Liver (tissue), 9 donors: ENCODE data around the gene RSPRY1. TPM values are rescaled to one million over a fixed set of nuclear protein-coding genes. Genes with fewer than 3 reads are reported as not detected.
A peak's percentile ranks its signal among the peaks of the same experiment; 100 is the strongest.

ENCODE experiments used
- DNase-seq: peaks from one replicate; pipeline ENCODE4 v3.0.0-alpha.2; 2017; ENCODE audit warnings: low spot score
- H3K27ac ChIP-seq, 2 donors: one replicate each; pipeline ENCODE4 v1.7.0; 2013; ENCODE audit warnings: inconsistent platforms in 2 of 2, low read length in 2 of 2, control low read depth in 1 of 2, low read depth in 1 of 2, mild to moderate bottlenecking in 1 of 2
- H3K27me3 ChIP-seq, 4 donors: one replicate each; pipeline versions ENCODE4 v1.6.1 to v1.7.0; 2013; ENCODE audit warnings: low read length in 3 of 4, inconsistent platforms in 1 of 4, mild to moderate bottlenecking in 1 of 4, moderate library complexity in 1 of 4; ENCODE audit not compliant: control insufficient read depth in 4 of 4, insufficient read depth in 4 of 4
- H3K36me3 ChIP-seq, 4 donors: one replicate each; pipeline versions ENCODE4 v1.6.1 to v1.7.0; 2013; ENCODE audit warnings: low read length in 3 of 4, mild to moderate bottlenecking in 3 of 4, low read depth in 1 of 4, moderate library complexity in 1 of 4; ENCODE audit not compliant: control insufficient read depth in 4 of 4, insufficient read depth in 3 of 4
- H3K4me1 ChIP-seq, 4 donors: one replicate each; pipeline versions ENCODE4 v1.6.1 to v1.7.0; 2013; ENCODE audit warnings: low read length in 3 of 4, mild to moderate bottlenecking in 3 of 4, moderate library complexity in 1 of 4; ENCODE audit not compliant: control insufficient read depth in 4 of 4, insufficient read depth in 4 of 4
- H3K4me3 ChIP-seq, 3 donors: one replicate each; pipeline versions ENCODE4 v1.6.1 to v1.7.0; 2013; ENCODE audit warnings: low read length in 3 of 3, control low read depth in 1 of 3, low read depth in 1 of 3, mild to moderate bottlenecking in 1 of 3
- H3K9ac ChIP-seq, 2 donors: one replicate each; pipeline ENCODE4 v1.7.0; 2013; ENCODE audit warnings: low read length in 2 of 2, mild to moderate bottlenecking in 2 of 2, moderate library complexity in 2 of 2, control low read depth in 1 of 2, low read depth in 1 of 2
- H3K9me3 ChIP-seq, 4 donors: one replicate each; pipeline versions ENCODE4 v1.6.1 to v1.7.0; 2013; ENCODE audit warnings: low read length in 3 of 4; ENCODE audit not compliant: control insufficient read depth in 4 of 4
- ATF3 ChIP-seq: IDR thresholded peaks from 2 replicates; pipeline ENCODE4 v1.6.1; 2016; ENCODE audit warnings: antibody characterized with exemption
- EGR1 ChIP-seq, 2 donors: IDR thresholded peaks; 2 replicates each; pipeline ENCODE4 v1.6.1; 2016 to 2018; ENCODE audit warnings: antibody characterized with exemption in 2 of 2, low read depth in 2 of 2
- FOXA2 ChIP-seq: IDR thresholded peaks from 2 replicates; pipeline ENCODE4 v1.6.1; 2016; ENCODE audit warnings: antibody characterized with exemption
- GABPA ChIP-seq, 2 donors: IDR thresholded peaks in 1 of 2; conservative IDR thresholded peaks in 1 of 2; 2 replicates each; pipeline ENCODE4 v1.6.1; 2016; ENCODE audit warnings: antibody characterized with exemption in 2 of 2, mild to moderate bottlenecking in 1 of 2, moderate library complexity in 1 of 2
- HNF4A ChIP-seq, 2 donors: conservative IDR thresholded peaks; 2 replicates each; pipeline ENCODE4 v1.6.1; 2016; ENCODE audit warnings: antibody characterized with exemption in 2 of 2, mild to moderate bottlenecking in 2 of 2
- HNF4G ChIP-seq: IDR thresholded peaks from 2 replicates; pipeline ENCODE4 v1.6.1; 2016; ENCODE audit warnings: antibody characterized with exemption
- JUND ChIP-seq, 2 donors: IDR thresholded peaks; 2 replicates each; pipeline ENCODE4 v1.6.1; 2016; ENCODE audit warnings: antibody characterized with exemption in 2 of 2
- NR2F2 ChIP-seq: IDR thresholded peaks from 2 replicates; pipeline ENCODE4 v1.6.1; 2016; ENCODE audit warnings: antibody characterized with exemption
- RAD21 ChIP-seq, 2 donors: IDR thresholded peaks; 2 replicates each; pipeline ENCODE4 v1.6.1; 2016; ENCODE audit warnings: antibody characterized with exemption in 2 of 2, mild to moderate bottlenecking in 2 of 2
- REST ChIP-seq: IDR thresholded peaks from 2 replicates; pipeline ENCODE4 v1.6.1; 2016; ENCODE audit warnings: antibody characterized with exemption, mild to moderate bottlenecking
- RXRA ChIP-seq, 2 donors: IDR thresholded peaks; 2 replicates each; pipeline ENCODE4 v1.6.1; 2017 to 2018; ENCODE audit warnings: antibody characterized with exemption in 2 of 2, mild to moderate bottlenecking in 1 of 2
- SP1 ChIP-seq: IDR thresholded peaks from 2 replicates; pipeline ENCODE4 v1.6.1; 2018; ENCODE audit warnings: antibody characterized with exemption, mild to moderate bottlenecking
- TAF1 ChIP-seq: conservative IDR thresholded peaks from 2 replicates; pipeline ENCODE4 v1.6.1; 2016; ENCODE audit warnings: antibody characterized with exemption, mild to moderate bottlenecking
- ZBTB33 ChIP-seq: IDR thresholded peaks from 2 replicates; pipeline ENCODE4 v1.6.1; 2016; ENCODE audit warnings: antibody characterized with exemption
- WGBS: extraction: QIAGEN DNeasy Blood & Tissue Kit; methylation state at CpG from one replicate; pipeline ENCODE4 v1.1.7; 2013; 5-methylcytosine and 5-hydroxymethylcytosine counted together
- polyA plus RNA-seq, 2 donors: library from polyadenylated mRNA; stranded (reverse) in 1 of 2; unstranded in 1 of 2; fragments of 200-250 nt in 1 of 2; fragments of >200 nt in 1 of 2; fragmentation: Nextera tagmentation in 1 of 2; extraction: Ambion mirVana in 1 of 2; gene quantifications; one replicate each; pipeline versions ENCODE4 v1.2.1 to v1.2.3, GENCODE V29; 2013 to 2015
- total RNA-seq, 2 donors: library from RNA; depleted of rRNA; stranded (reverse); fragments of >200 nt; gene quantifications; one replicate each; pipeline ENCODE4 v1.2.3, GENCODE V29; 2014
- TF ChIP-seq, protein P1 (sequence below): IDR thresholded peaks from 2 replicates; pipeline ENCODE4 v1.6.1; 2016; ENCODE audit warnings: antibody characterized with exemption
- TF ChIP-seq, protein P2 (sequence below): fragments of 150-350 bp; IDR thresholded peaks from 2 replicates; pipeline ENCODE4 v1.5.1; 2017; ENCODE audit warnings: improper control_type of control experiment, low read depth, low read length; ENCODE audit not compliant: missing input control
- donor health status: healthy.
- donor health status: healthy.
- donor health status: healthy.
- donor health status: healthy.
- donor health status: healthy.

Gene RSPRY1
- total and polyA plus RNA-seq, 4 donors = 10.9 to 27.6 (median 20.2) TPM

GRCh38 chr16:57240851-57241250 is 54.7 kb downstream of the RSPRY1 start:
- Histone ChIP-seq H3K9ac (no peak overlapping the region), H3K9me3 (no peaks in the 10 kb centered on the region), H3K36me3 (peaks cover 2 to 7% (median 5%) of the 10 kb centered on the region in 4 donors), H3K4me1 (peaks cover 5 to 20% (median 12%) of the 10 kb centered on the region in 4 donors), H3K27me3 (no peaks in the 10 kb centered on the region), H3K4me3 (no peak overlapping the region), H3K27ac (no peak overlapping the region)
- DNase-seq = no peak
- TF ChIP-seq ZBTB33 = no peak
- TF ChIP-seq, protein P1, sequence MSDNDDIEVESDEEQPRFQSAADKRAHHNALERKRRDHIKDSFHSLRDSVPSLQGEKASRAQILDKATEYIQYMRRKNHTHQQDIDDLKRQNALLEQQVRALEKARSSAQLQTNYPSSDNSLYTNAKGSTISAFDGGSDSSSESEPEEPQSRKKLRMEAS = no peak
- no peak for TF ChIP-seq RAD21 (IDR thresholded peaks at IDR 0.05)
- TF ChIP-seq EGR1 (IDR thresholded peaks at IDR 0.05; ENCODE audit: low read depth in 2 of 2) = no peak
- TF ChIP-seq GABPA (IDR thresholded peaks at IDR 0.05 in 1 of 2, conservative IDR thresholded peaks at IDR 0.05 in 1 of 2) = no peak
- TF ChIP-seq, protein P2, sequence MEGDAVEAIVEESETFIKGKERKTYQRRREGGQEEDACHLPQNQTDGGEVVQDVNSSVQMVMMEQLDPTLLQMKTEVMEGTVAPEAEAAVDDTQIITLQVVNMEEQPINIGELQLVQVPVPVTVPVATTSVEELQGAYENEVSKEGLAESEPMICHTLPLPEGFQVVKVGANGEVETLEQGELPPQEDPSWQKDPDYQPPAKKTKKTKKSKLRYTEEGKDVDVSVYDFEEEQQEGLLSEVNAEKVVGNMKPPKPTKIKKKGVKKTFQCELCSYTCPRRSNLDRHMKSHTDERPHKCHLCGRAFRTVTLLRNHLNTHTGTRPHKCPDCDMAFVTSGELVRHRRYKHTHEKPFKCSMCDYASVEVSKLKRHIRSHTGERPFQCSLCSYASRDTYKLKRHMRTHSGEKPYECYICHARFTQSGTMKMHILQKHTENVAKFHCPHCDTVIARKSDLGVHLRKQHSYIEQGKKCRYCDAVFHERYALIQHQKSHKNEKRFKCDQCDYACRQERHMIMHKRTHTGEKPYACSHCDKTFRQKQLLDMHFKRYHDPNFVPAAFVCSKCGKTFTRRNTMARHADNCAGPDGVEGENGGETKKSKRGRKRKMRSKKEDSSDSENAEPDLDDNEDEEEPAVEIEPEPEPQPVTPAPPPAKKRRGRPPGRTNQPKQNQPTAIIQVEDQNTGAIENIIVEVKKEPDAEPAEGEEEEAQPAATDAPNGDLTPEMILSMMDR = no peak
- TF ChIP-seq SP1 = no peak
- TF ChIP-seq RXRA (IDR thresholded peaks at IDR 0.05) = no peak
- no peak for TF ChIP-seq ATF3
- TF ChIP-seq HNF4G = no peak
- no peak for TF ChIP-seq NR2F2
- no peak for TF ChIP-seq TAF1
- 86% methylated on average over 2 of the region's 2 CpGs for WGBS

DNA sequence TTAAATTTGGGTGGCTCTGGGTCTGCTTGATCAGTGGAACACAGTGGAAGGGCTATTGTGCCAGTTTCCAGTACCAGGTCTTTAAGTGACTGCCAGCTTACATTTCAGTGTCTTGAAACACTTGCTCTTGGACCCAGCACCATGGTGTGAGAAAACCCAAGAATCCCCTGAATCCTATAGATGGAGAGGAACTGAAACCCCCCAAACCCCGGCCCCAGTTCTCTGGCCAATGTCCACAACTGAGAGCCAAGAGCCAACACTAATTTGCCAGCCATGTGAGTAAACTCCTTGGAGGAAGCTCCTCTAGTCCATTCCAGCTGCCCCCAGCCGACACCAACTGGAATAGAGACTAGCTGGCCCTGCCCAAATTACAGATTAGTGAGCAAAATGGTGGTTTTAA is 56.5 kb downstream of the RSPRY1 start:
- H3K4me1 ChIP-seq = peaks cover 4 to 30% (median 16%) of the 10 kb centered on the region in 4 donors
- WGBS = 96% methylated on average over 2 of the region's 2 CpGs
- H3K4me3 ChIP-seq = no peak overlapping the region
- no peaks in the 10 kb centered on the region for H3K27me3 ChIP-seq
- no peaks in the 10 kb centered on the region for H3K9me3 ChIP-seq
- no peak overlapping the region for H3K9ac ChIP-seq
- H3K36me3 ChIP-seq = peaks cover 0 to 8% (median 3%) of the 10 kb centered on the region in 4 donors
- no peak for TF ChIP-seq JUND (IDR thresholded peaks at IDR 0.05)
- no peak for TF ChIP-seq ATF3
- DNase-seq = no peak
- H3K27ac ChIP-seq = no peak overlapping the region

DNA sequence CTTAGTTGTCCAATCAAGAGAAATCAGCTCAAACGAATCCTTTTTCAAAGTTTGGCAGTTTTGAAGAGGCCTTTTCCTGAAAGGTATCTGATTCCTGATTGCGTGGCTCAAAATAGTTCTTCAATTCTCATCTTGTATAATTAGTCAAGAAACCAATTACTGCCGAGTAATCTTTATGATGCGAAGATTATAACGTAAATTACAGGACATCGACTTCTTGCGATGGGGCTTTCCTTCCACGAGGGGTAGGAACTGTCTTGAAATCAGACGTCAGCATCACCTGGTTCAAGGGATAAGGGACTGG is 58.3 kb downstream of the RSPRY1 start:
- H3K9ac ChIP-seq = peak overlapping the region in 1 of 2 donors; percentile 21
- H3K36me3 ChIP-seq = peaks cover 2 to 6% (median 4%) of the 10 kb centered on the region in 4 donors
- DNase-seq = no peak
- H3K27me3 ChIP-seq = no peaks in the 10 kb centered on the region
- peak overlapping the region; percentile 45 to 92 (median 59) for H3K4me3 ChIP-seq
- H3K9me3 ChIP-seq = no peaks in the 10 kb centered on the region
- H3K27ac ChIP-seq = peak overlapping the region; percentile 27 to 43
- 12% methylated on average over 9 of the region's 9 CpGs for WGBS
- H3K4me1 ChIP-seq = peaks cover 0 to 28% (median 14%) of the 10 kb centered on the region in 4 donors
- TF ChIP-seq, protein P1 = no peak
- TF ChIP-seq TAF1 = no peak
- no peak for TF ChIP-seq SP1
- TF ChIP-seq, protein P2 = no peak
- TF ChIP-seq HNF4A (conservative IDR thresholded peaks at IDR 0.05) = no peak
- no peak for TF ChIP-seq RXRA (IDR thresholded peaks at IDR 0.05)
- no peak for TF ChIP-seq FOXA2
- TF ChIP-seq RAD21 (IDR thresholded peaks at IDR 0.05) = no peak
- no peak for TF ChIP-seq REST
- TF ChIP-seq GABPA (IDR thresholded peaks at IDR 0.05 in 1 of 2, conservative IDR thresholded peaks at IDR 0.05 in 1 of 2) = no peak
- TF ChIP-seq NR2F2 = no peak
- TF ChIP-seq ATF3 = no peak
